ENCODE results near the gene IL19.

IL19 gene

DNA sequence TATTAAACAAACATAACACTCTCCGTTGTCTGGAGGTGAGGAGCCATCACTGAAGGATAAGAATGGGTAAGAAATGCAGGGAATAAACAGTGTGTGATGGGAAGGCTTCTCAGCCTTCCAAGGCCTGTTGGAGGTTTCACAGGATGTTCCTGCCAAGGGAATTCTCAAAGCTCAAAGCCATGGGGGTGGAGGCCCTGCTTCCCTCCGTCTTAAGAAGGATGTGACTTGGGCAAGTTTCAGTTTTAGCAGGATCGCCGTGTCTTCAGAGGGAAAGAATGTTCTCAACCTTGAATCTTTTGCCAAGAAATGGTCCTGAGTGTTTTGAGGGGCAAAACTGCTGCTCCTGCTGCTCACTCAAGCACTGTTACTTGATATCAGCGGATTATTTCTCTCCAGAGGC is 53.2 kb downstream of the IL19 start:
- no peak overlapping the region for H3K4me3 ChIP-seq (ENCODE audit: low read depth, low read length)

DNA sequence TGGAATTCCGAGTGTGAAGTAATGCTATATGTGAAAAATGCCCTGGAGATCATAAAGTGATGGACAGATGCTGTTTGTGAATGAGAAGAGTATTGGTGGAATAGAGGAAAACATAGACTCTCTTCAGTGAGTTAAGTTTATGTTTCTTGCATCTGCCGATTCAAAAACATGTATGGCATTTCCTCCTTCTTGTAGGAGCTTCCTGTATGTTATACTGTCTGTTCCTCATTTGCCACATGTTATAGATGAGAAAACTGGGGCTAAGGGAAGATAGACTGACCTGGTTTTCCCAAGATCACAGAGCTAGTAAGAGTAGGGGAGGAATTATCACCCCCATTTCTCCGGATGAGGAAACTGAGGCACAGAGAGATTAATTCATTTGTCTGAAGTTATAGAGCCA is 53.8 kb downstream of the IL19 start:
- Histone ChIP-seq H3K36me3 (ENCODE audit: control insufficient read depth, insufficient read depth, low read length) (no peaks in the 10 kb centered on the region), H3K27ac (ENCODE audit: low read depth, low read length) (no peak overlapping the region), H3K27me3 (ENCODE audit: control insufficient read depth, insufficient read depth, low read length) (no peaks in the 10 kb centered on the region), H3K9me3 (ENCODE audit: control insufficient read depth, insufficient read depth, low read length) (no peaks in the 10 kb centered on the region), H3K9ac (ENCODE audit: low read depth, low read length) (no peak overlapping the region), H3K4me3 (ENCODE audit: low read depth, low read length) (no peak overlapping the region), H3K4me1 (ENCODE audit: control insufficient read depth, insufficient read depth, low read length) (no peaks in the 10 kb centered on the region; the same call in 1 of the 2 replicates)

More for the DNA sequence above, 53.2 kb downstream of the IL19 start:
- no peak overlapping the region for H3K9ac ChIP-seq (ENCODE audit: low read depth, low read length)
- no peaks in the 10 kb centered on the region for H3K36me3 ChIP-seq (ENCODE audit: control insufficient read depth, insufficient read depth, low read length)
- H3K9me3 ChIP-seq (ENCODE audit: control insufficient read depth, insufficient read depth, low read length) = no peaks in the 10 kb centered on the region
- H3K27ac ChIP-seq (ENCODE audit: low read depth, low read length) = no peak overlapping the region
- H3K4me1 ChIP-seq (ENCODE audit: control insufficient read depth, insufficient read depth, low read length) = no peaks in the 10 kb centered on the region; the same call in 1 of the 2 replicates
- H3K27me3 ChIP-seq (ENCODE audit: control insufficient read depth, insufficient read depth, low read length) = no peaks in the 10 kb centered on the region

DNA sequence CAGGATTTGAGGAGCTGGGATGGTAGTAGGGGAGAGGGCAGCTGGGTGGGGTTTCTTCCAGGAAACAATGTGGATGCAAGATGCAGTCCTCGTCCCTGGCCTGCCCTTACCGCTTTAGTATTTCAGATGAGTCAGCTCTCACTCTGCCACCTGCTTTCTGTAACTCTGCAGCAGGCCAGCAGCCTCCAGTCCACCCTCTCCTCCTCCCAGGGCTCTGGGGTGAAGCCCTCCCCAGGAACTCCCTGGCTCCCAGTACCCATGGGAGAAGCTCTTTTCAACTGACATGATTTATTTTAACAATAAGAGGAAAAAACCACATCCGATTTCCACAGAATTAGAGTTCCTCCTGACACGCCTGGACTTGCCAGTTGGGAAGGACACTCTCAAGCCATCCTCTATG is 55.8 kb downstream of the IL19 start:
- Histone ChIP-seq H3K36me3 (ENCODE audit: control insufficient read depth, insufficient read depth, low read length) (no peaks in the 10 kb centered on the region), H3K4me3 (ENCODE audit: low read depth, low read length) (no peak overlapping the region), H3K27me3 (ENCODE audit: control insufficient read depth, insufficient read depth, low read length) (no peaks in the 10 kb centered on the region), H3K9ac (ENCODE audit: low read depth, low read length) (no peak overlapping the region), H3K4me1 (ENCODE audit: control insufficient read depth, insufficient read depth, low read length) (no peaks in the 10 kb centered on the region), H3K9me3 (ENCODE audit: control insufficient read depth, insufficient read depth, low read length) (no peaks in the 10 kb centered on the region), H3K27ac (ENCODE audit: low read depth, low read length) (no peak overlapping the region)

DNA sequence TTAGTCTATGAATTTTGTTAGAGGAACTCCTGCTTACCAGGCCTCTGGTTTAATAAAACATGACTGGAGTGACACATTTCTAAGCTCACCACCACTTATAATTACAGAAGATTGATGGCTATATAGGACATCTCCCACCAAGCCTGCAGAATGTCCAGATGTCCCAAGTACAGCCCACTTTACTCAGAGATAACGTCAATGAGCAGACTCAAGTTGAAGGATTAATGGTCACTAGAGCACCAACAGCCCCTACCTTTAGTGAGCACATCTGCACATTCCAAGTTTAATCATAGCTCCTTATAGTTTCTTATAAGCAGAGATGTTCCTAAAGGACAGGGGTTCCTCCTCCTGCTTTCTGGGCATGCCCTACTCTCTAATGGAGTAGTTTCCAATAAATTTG is 57.5 kb downstream of the IL19 start:
- Histone ChIP-seq H3K9me3 (ENCODE audit: control insufficient read depth, insufficient read depth, low read length) (no peaks in the 10 kb centered on the region), H3K9ac (ENCODE audit: low read depth, low read length) (no peak overlapping the region), H3K4me1 (ENCODE audit: control insufficient read depth, insufficient read depth, low read length) (no peaks in the 10 kb centered on the region), H3K27me3 (ENCODE audit: control insufficient read depth, insufficient read depth, low read length) (no peaks in the 10 kb centered on the region), H3K36me3 (ENCODE audit: control insufficient read depth, insufficient read depth, low read length) (no peaks in the 10 kb centered on the region), H3K27ac (ENCODE audit: low read depth, low read length) (no peak overlapping the region), H3K4me3 (ENCODE audit: low read depth, low read length) (no peak overlapping the region)

DNA sequence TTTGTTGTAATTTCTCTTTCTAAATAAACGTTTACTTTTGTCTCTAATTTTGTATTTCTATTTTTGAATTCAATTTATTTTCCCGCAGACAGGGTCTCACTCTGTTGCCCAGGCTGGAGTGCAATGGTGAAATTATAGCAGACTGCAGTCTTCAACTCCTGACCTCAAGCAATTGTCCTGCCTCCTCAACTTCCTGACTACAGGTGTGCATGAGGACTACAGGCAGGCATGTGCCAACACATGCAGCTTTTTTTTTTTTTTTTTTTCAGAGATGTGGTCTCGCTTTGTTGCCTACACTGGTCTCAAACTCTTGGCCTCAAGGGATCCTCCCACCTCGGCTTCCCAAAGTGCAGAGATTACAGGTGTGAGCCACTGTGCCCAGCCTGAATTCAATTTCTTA is 58.2 kb downstream of the IL19 start:
- H3K27me3 ChIP-seq (ENCODE audit: control insufficient read depth, insufficient read depth, low read length) = no peaks in the 10 kb centered on the region
- H3K4me3 ChIP-seq (ENCODE audit: low read depth, low read length) = no peak overlapping the region
- H3K27ac ChIP-seq (ENCODE audit: low read depth, low read length) = no peak overlapping the region
- no peak overlapping the region for H3K9ac ChIP-seq (ENCODE audit: low read depth, low read length)
- H3K36me3 ChIP-seq (ENCODE audit: control insufficient read depth, insufficient read depth, low read length) = no peaks in the 10 kb centered on the region
- H3K9me3 ChIP-seq (ENCODE audit: control insufficient read depth, insufficient read depth, low read length) = no peaks in the 10 kb centered on the region
- no peaks in the 10 kb centered on the region for H3K4me1 ChIP-seq (ENCODE audit: control insufficient read depth, insufficient read depth, low read length)

DNA sequence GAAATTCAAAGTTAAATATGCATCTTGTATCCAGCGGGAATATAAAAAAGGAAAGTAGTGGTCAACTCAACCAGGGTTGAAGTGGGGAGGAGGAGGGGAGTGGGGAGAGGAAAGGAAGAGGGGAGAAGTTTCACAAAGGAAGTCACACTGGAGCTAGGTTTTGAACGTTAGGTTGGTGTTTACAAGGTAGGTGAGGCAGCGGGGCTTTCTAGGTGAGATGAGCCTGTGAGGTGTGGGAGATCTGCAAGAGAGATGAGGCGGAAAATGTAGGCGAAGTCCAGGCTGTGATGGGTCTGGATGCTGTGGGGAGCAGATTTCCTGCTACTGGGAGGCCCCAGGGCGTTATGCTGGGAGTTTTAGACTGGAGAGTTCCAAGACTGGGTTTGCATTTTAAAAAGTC is 58.7 kb downstream of the IL19 start:
- Histone ChIP-seq H3K9ac (ENCODE audit: low read depth, low read length) (no peak overlapping the region), H3K27ac (ENCODE audit: low read depth, low read length) (no peak overlapping the region), H3K4me1 (ENCODE audit: control insufficient read depth, insufficient read depth, low read length) (no peaks in the 10 kb centered on the region)

DNA sequence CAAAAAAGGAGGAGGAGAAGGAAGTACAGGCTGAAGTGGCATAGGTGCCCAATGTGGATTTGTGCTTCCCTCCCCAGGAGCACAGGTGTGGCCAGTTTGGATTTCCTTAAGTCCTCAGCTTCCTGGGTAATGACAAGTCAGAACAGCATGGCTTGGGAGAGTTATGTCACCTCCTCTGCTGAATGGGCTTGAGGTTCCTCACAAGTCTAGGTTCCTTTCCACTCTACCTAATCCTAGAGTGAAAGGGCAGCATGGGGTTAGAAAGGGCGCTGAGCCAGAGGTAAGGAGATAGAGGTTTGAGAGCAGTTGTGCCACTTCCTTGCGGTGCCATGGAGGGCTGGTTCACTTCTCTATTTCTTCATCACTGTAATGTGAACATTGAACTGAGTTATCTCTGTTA is 59.3 kb downstream of the IL19 start:
- Histone ChIP-seq H3K9me3 (ENCODE audit: control insufficient read depth, insufficient read depth, low read length) (no peaks in the 10 kb centered on the region), H3K4me1 (ENCODE audit: control insufficient read depth, insufficient read depth, low read length) (no peaks in the 10 kb centered on the region), H3K27me3 (ENCODE audit: control insufficient read depth, insufficient read depth, low read length) (no peaks in the 10 kb centered on the region), H3K27ac (ENCODE audit: low read depth, low read length) (no peak overlapping the region), H3K9ac (ENCODE audit: low read depth, low read length) (no peak overlapping the region), H3K4me3 (ENCODE audit: low read depth, low read length) (no peak overlapping the region), H3K36me3 (ENCODE audit: control insufficient read depth, insufficient read depth, low read length) (no peaks in the 10 kb centered on the region)

More for the DNA sequence above, 58.7 kb downstream of the IL19 start:
- no peak overlapping the region for H3K4me3 ChIP-seq (ENCODE audit: low read depth, low read length)
- H3K9me3 ChIP-seq (ENCODE audit: control insufficient read depth, insufficient read depth, low read length) = no peaks in the 10 kb centered on the region
- no peaks in the 10 kb centered on the region for H3K36me3 ChIP-seq (ENCODE audit: control insufficient read depth, insufficient read depth, low read length)
- no peaks in the 10 kb centered on the region for H3K27me3 ChIP-seq (ENCODE audit: control insufficient read depth, insufficient read depth, low read length)

DNA sequence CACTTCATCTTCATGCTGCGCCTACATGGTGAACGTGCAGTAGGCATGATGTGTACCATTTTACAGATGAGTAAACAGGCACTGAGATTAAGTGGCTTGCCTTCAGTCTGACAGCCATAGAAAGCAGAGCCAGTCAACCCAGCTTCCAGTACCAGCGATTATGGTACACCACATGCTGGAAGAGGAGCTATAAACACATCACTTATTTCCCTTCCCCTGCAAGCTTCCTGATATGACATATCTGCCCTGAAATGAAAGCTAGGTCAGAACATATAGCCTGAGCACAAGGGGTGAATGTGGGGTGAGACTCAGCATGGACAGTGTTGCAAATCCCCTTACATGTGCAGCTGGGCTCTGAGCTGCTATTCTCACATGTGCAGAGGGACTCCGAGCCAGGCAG is 61.1 kb downstream of the IL19 start:
- Histone ChIP-seq H3K9me3 (ENCODE audit: control insufficient read depth, insufficient read depth, low read length) (no peaks in the 10 kb centered on the region), H3K27ac (ENCODE audit: low read depth, low read length) (no peak overlapping the region), H3K27me3 (ENCODE audit: control insufficient read depth, insufficient read depth, low read length) (no peaks in the 10 kb centered on the region), H3K9ac (ENCODE audit: low read depth, low read length) (no peak overlapping the region), H3K4me1 (ENCODE audit: control insufficient read depth, insufficient read depth, low read length) (no peaks in the 10 kb centered on the region), H3K4me3 (ENCODE audit: low read depth, low read length) (no peak overlapping the region), H3K36me3 (ENCODE audit: control insufficient read depth, insufficient read depth, low read length) (no peaks in the 10 kb centered on the region)

DNA sequence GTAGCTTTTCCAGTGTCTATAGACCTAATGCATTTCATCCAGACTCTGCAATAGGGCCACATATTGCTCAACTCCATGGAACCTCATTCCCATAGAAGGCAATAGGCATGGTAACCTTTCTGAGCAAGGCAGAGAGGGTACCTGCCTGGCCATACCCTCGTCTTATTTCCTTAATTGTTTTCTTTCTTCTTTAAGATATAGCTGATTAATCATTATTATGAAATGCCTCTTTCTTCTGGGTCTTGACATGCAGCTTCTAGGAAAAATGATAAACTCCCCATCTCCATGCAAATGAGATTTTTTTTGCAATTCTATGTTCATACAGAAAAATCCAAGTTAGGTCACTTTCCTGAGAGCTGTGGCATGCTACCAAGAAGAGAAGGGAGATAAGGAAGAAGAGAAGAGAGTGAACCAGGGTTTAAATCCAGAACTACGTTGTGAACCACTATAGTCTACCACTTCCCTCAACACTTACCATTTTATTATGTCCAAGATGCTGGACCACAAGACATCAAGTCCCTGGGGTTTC is 61.8 kb downstream of the IL19 start:
- no peak overlapping the region for H3K9ac ChIP-seq (ENCODE audit: low read depth, low read length)
- H3K4me3 ChIP-seq (ENCODE audit: low read depth, low read length) = no peak overlapping the region
- H3K27ac ChIP-seq (ENCODE audit: low read depth, low read length) = no peak overlapping the region
- H3K36me3 ChIP-seq (ENCODE audit: control insufficient read depth, insufficient read depth, low read length) = no peaks in the 10 kb centered on the region
- H3K9me3 ChIP-seq (ENCODE audit: control insufficient read depth, insufficient read depth, low read length) = no peaks in the 10 kb centered on the region
- H3K4me1 ChIP-seq (ENCODE audit: control insufficient read depth, insufficient read depth, low read length) = no peaks in the 10 kb centered on the region
- H3K27me3 ChIP-seq (ENCODE audit: control insufficient read depth, insufficient read depth, low read length) = no peaks in the 10 kb centered on the region

DNA sequence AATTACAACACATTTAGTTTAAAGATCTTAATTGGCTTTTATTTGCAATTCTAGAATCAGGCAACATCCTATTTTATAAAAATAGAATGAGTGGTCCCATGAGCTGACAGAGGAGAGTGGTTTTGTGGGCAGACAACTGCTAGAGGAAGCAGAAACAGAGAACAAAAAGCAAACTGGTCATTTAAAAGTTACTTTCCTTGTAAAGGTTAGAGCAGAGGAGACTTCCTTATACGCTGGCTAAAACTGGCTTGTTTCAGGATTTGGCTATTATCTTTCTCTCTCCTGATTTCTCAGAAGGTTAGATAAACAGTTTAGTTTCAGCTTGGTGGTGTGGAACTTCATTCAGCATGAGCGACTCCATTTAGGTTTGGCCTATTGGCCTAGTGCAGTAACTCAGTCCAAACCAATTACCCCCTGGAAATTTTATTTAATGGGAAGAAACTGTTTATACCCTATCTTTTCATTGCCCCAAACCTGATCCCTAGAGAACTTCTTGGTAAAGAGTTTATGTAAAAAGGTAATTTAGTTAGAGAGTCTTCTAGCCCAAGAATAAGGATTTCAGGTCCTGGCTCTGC is 62.6 kb downstream of the IL19 start:
- Histone ChIP-seq H3K9ac (ENCODE audit: low read depth, low read length) (no peak overlapping the region), H3K4me3 (ENCODE audit: low read depth, low read length) (no peak overlapping the region), H3K27ac (ENCODE audit: low read depth, low read length) (no peak overlapping the region), H3K4me1 (ENCODE audit: control insufficient read depth, insufficient read depth, low read length) (no peaks in the 10 kb centered on the region), H3K27me3 (ENCODE audit: control insufficient read depth, insufficient read depth, low read length) (no peaks in the 10 kb centered on the region), H3K36me3 (ENCODE audit: control insufficient read depth, insufficient read depth, low read length) (no peaks in the 10 kb centered on the region), H3K9me3 (ENCODE audit: control insufficient read depth, insufficient read depth, low read length) (no peaks in the 10 kb centered on the region)

DNA sequence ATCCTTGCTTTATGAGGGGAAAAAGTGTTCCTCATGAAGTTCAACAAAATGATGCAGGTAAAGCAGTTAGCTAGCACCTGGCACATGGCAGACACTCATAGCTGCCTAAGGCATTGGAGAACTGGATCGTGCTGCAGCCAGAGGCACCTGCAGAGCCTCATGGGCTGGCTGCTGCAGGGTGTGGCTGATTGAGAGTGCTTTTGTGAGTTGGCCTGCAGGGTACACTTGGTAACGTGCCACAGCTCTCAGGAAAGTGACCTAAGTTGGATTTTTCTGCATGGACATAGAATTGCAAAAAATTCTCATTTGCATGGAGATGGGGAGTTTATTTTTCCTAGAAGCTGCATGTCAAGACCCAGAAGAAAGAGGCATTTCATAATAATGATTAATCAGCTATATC is 63.2 kb downstream of the IL19 start:
- H3K9me3 ChIP-seq (ENCODE audit: control insufficient read depth, insufficient read depth, low read length) = no peaks in the 10 kb centered on the region
- no peak overlapping the region for H3K9ac ChIP-seq (ENCODE audit: low read depth, low read length)
- no peaks in the 10 kb centered on the region for H3K27me3 ChIP-seq (ENCODE audit: control insufficient read depth, insufficient read depth, low read length)
- no peaks in the 10 kb centered on the region for H3K4me1 ChIP-seq (ENCODE audit: control insufficient read depth, insufficient read depth, low read length)
- H3K27ac ChIP-seq (ENCODE audit: low read depth, low read length) = no peak overlapping the region
- H3K36me3 ChIP-seq (ENCODE audit: control insufficient read depth, insufficient read depth, low read length) = no peaks in the 10 kb centered on the region
- no peak overlapping the region for H3K4me3 ChIP-seq (ENCODE audit: low read depth, low read length)

All from HUES48 (cell line).